ENCODE data around the gene RASAL3.
"Not testable (repeated sequence)": the region's sequence is repeated elsewhere in the genome, so short reads cannot be mapped to it uniquely, and the experiment has no call there.

RASAL3 gene

DNA sequence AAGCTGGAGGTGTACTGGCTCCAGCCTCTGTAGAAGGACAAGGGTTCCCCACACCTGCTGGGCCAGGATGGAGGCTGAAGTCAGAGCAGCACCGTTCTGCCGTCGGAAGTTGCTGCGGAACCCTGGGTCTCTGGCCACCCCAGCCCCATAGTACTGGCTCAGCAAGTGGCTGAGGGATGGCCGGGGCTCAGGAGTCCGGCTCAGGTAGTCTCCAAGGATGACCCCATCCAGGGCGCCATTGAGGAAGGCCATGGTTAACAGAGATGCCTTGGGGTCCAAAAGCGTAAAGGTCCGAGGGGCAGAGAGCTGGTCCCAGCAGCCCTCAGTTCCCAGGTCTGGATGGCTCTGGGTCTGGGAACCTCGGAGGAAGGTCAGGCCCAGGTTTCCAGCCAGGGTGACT lies 11.3 kb upstream of the RASAL3 start:
- no peak overlapping the region for H3K4me3 Mint-ChIP-seq
- H3K27ac Mint-ChIP-seq = no peak overlapping the region
- no peaks in the 10 kb centered on the region for H3K36me3 Mint-ChIP-seq (ENCODE audit: low read depth)
- peaks cover 7% of the 10 kb centered on the region for H3K9me3 Mint-ChIP-seq
- H3K27me3 Mint-ChIP-seq (ENCODE audit: low read depth) = peaks cover 25% of the 10 kb centered on the region
- no peaks in the 10 kb centered on the region for H3K4me1 Mint-ChIP-seq
- TF ChIP-seq, protein P1, sequence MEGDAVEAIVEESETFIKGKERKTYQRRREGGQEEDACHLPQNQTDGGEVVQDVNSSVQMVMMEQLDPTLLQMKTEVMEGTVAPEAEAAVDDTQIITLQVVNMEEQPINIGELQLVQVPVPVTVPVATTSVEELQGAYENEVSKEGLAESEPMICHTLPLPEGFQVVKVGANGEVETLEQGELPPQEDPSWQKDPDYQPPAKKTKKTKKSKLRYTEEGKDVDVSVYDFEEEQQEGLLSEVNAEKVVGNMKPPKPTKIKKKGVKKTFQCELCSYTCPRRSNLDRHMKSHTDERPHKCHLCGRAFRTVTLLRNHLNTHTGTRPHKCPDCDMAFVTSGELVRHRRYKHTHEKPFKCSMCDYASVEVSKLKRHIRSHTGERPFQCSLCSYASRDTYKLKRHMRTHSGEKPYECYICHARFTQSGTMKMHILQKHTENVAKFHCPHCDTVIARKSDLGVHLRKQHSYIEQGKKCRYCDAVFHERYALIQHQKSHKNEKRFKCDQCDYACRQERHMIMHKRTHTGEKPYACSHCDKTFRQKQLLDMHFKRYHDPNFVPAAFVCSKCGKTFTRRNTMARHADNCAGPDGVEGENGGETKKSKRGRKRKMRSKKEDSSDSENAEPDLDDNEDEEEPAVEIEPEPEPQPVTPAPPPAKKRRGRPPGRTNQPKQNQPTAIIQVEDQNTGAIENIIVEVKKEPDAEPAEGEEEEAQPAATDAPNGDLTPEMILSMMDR (IDR thresholded peaks at IDR 0.05; ENCODE audit: unreplicated experiment in 3 of 3) = no peak

DNA sequence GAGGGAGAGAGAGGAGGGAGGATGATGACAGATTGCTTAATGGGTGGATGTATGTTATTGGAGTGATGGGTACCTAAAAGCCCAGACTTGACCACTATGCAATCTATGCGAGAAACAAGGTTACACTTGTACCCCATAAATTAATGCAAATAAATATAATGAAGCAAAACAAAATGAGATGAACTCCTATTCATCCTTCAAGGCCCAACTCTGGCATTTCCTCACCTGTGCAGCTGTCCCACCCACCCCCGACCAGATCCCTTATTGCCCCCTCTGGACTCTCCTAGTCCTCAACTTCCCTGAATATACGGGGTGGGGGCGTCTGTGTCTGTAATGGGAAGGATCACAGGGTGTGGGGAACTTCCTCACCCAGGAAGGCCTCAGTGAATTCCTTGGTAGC lies 10.8 kb upstream of the RASAL3 start:
- H3K9me3 Mint-ChIP-seq = peaks cover 7% of the 10 kb centered on the region
- no peak overlapping the region for H3K27ac Mint-ChIP-seq
- H3K36me3 Mint-ChIP-seq (ENCODE audit: low read depth) = no peaks in the 10 kb centered on the region
- TF ChIP-seq, protein P1 (IDR thresholded peaks at IDR 0.05; ENCODE audit: unreplicated experiment in 3 of 3) = no peak
- H3K27me3 Mint-ChIP-seq (ENCODE audit: low read depth) = peaks cover 29% of the 10 kb centered on the region
- no peak overlapping the region for H3K4me3 Mint-ChIP-seq
- no peaks in the 10 kb centered on the region for H3K4me1 Mint-ChIP-seq

DNA sequence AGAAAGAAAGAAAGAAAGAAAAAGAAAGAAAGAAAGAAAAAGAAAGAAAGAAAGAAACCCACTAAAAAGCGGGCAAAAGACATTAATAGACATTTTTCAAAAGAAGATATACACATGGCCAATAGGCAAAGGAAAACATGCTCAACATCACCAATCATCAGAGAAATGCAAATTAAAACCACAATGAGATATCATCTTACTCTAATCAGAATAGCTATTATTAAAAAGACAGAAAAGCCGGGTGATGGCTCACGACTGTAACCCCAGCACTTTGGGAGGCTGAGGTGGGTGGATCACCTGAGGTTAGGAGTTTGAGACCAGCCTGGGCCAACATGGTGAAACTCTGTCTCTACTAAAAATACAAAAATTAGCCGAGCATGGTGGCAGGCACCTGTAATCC lies 9.5 kb upstream of the RASAL3 start:
- H3K36me3 Mint-ChIP-seq (ENCODE audit: low read depth); H3K4me1 Mint-ChIP-seq; H3K9me3 Mint-ChIP-seq; H3K27ac Mint-ChIP-seq; H3K4me3 Mint-ChIP-seq: not testable (repeated sequence)
- peaks cover 43% of the 10 kb centered on the region for H3K27me3 Mint-ChIP-seq (ENCODE audit: low read depth)

DNA sequence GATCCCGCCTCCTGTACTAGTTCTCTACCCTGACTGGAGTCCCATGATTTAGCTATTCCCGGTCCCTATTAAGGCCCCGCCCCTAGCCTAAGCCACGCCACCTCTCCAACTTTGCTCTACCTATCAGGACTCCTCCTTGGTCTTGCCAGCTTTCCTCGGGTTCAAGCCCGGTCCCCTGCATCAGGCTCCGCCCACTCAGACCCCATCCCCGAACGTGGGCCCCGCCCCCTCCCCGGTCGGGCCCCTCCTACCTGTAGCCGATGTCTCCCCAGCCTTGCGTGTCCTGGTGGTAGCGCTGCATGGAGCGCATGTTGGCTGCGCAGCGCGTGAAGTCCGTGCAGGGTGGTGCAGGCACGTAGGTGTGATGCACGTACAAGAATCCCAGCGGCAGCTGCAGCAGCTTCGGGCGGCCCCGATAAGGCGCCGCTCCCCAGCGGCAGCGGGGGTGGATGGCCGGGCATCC lies 7.3 kb upstream of the RASAL3 start:
- TF ChIP-seq, protein P1 (IDR thresholded peaks at IDR 0.05; ENCODE audit: unreplicated experiment in 3 of 3) = no peak
- Mint-ChIP-seq H3K27ac (no peak overlapping the region), H3K4me3 (no peak overlapping the region), H3K36me3 (ENCODE audit: low read depth) (no peaks in the 10 kb centered on the region), H3K27me3 (ENCODE audit: low read depth) (peaks cover 63% of the 10 kb centered on the region), H3K9me3 (peaks cover 4% of the 10 kb centered on the region), H3K4me1 (no peaks in the 10 kb centered on the region)

DNA sequence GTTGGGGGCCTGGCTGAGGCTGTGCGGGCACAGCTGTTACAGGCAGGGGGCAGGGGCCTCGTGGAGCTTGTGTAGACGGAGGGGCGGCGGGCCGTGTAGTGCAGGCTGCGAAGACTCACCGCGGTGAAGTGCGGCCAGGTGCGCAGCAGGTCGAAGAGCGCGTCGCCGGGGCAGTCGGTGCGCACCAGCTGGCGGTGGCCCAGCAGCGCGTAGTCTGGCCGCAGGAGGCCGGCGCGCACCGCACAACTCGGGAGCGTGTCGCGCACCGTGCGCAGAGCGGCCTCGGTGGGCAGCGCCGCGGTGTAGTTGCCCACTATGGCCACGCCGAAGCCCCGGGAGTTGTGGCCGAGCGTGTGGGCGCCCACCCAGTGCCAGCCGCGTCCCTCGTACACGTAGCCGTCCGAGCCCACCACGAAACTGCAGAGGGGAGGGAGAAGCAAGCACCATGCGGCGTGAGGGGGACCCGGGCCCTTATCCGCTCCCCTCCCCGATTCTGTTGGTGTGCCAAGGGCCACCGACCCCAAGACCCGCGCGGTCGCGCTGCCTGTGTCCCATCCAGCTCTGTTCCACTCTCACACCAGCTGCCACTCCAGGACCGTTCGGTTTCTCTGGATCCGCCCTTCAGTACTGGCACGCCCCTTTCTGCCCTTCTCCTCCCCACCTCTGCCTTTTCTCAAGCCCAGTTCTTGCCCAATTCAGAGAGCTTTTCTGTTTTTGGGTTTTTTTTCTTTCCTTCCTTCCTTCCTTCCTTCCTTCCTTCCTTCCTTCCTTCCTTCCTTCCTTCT lies 5.4 kb upstream of the RASAL3 start:
- Mint-ChIP-seq H3K27me3 (ENCODE audit: low read depth) (peaks cover 75% of the 10 kb centered on the region), H3K27ac (no peak overlapping the region), H3K4me1 (peaks cover 3% of the 10 kb centered on the region), H3K36me3 (ENCODE audit: low read depth) (no peaks in the 10 kb centered on the region), H3K4me3 (no peak overlapping the region), H3K9me3 (peaks cover 4% of the 10 kb centered on the region)
- TF ChIP-seq, protein P1 (IDR thresholded peaks at IDR 0.05; ENCODE audit: unreplicated experiment in 3 of 3) = no peak

DNA sequence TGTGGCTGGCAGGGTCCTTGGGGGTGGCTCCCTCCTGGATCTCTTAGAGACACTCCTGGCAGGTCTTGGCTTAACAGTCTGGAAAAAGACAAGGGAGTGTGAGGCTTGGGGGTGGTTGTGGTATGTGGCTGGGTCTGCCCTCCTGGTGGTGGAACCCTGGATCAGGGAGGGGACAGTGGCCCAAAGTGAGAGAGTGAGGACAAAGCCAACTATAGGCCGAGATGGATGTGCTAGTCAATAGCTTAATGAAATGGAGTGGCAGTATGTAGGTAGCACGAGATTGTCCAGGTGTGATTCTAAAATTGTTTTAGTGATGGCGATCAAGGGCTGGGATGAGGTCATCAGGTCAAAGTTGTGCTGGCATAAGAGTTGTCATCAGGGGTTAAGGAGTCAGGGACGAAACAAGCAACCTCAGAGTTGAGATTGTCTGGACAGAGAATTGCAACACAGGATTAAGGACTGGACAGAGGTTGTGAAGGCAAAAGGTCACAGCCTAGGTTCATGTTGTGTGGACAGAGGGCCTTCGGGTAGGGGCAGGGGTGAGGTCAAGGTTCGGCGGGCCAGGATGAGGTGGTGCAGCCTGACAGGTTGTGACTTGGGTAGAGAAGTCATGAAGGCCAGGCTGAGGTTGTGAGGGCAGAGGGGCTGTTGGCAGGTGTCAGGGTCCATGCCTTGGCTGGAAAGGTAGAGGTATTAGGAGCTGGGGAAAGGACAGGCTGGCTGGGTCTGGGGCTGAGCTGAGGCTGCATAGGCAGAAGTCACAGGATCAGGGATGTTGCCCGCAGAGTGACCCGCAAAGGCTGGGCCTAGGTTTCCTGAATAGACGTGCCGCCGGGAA lies 4.5 kb upstream of the RASAL3 start:
- peaks cover 79% of the 10 kb centered on the region for H3K27me3 Mint-ChIP-seq (ENCODE audit: low read depth)
- H3K36me3 Mint-ChIP-seq (ENCODE audit: low read depth) = no peaks in the 10 kb centered on the region
- TF ChIP-seq, protein P1 (IDR thresholded peaks at IDR 0.05; ENCODE audit: unreplicated experiment in 3 of 3) = no peak
- H3K4me3 Mint-ChIP-seq = no peak overlapping the region
- H3K9me3 Mint-ChIP-seq = peaks cover 4% of the 10 kb centered on the region
- H3K27ac Mint-ChIP-seq = no peak overlapping the region
- H3K4me1 Mint-ChIP-seq = peaks cover 4% of the 10 kb centered on the region
